Liver (tissue), 3 donors: ENCODE measurements around the gene SLC9B1.

Source experiments
- CTCF ChIP-seq: fragments of 150-350 bp; IDR thresholded peaks from 2 replicates; pipeline ENCODE4 v1.5.1; 2017; ENCODE audit warnings: improper control_type of control experiment, low read depth, low read length; ENCODE audit not compliant: missing input control
- FOXA1 ChIP-seq: IDR thresholded peaks from 2 replicates; pipeline ENCODE4 v1.6.1; 2016; ENCODE audit warnings: antibody characterized with exemption
- RXRA ChIP-seq, 2 donors: IDR thresholded peaks; 2 replicates each; pipeline ENCODE4 v1.6.1; 2017 to 2018; ENCODE audit warnings: antibody characterized with exemption in 2 of 2, mild to moderate bottlenecking in 1 of 2
- donor health status: healthy.
- donor health status: healthy.

DNA sequence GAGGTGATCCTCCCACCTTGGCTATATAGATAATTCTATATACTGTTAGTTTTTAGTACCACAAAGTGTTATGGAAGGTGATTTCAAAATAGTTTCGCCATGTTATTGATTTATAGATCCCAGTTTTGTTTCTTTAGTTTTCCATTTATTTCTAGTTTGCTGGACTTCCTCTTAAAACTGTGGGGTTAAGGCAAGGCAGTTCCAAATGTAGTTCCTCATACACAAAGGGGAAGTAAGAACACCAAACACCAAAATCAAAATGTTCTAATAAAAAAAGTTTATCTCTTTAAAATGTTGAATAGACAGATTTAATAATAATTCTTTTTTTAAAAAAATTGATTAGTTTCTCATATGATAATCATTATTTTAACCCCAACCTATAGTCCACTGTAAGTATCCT, 157.5 kb downstream of the SLC9B1 start:
- no peak for TF ChIP-seq FOXA1
- no peak for TF ChIP-seq RXRA (IDR thresholded peaks at IDR 0.05)
- TF ChIP-seq CTCF = no peak
